ENCODE measurements around the gene PEG3. TPM values are rescaled to one million over a fixed set of nuclear protein-coding genes. Genes with fewer than 3 reads are reported as not detected.

The PEG3 gene
- total RNA-seq, 1 donor from 2014 or later: not detected

GRCh38 chr19:56869886-56870285 is 29.4 kb upstream of the PEG3 start:
- H3K4me1 ChIP-seq (ENCODE audit: insufficient read depth, low read length): no peaks in the 10 kb centered on the region
- no peak overlapping the region for H3K27ac Mint-ChIP-seq (ENCODE audit: unreplicated experiment)
- no peak for TF ChIP-seq EZH2 (IDR thresholded peaks at IDR 0.05; ENCODE audit: insufficient read depth, low read length)
- no peak for TF ChIP-seq CTCF (IDR thresholded peaks at IDR 0.05; ENCODE audit: insufficient read depth, low read depth, low read length)
- H2AFZ ChIP-seq (ENCODE audit: low read depth, low read length): no peak overlapping the region
- no peak overlapping the region for H3K4me2 ChIP-seq (ENCODE audit: low read length)
- peaks cover 8% of the 10 kb centered on the region for H3K9me3 ChIP-seq (ENCODE audit: insufficient read depth, low read depth, low read length)
- no peak overlapping the region for H3K4me3 ChIP-seq (ENCODE audit: insufficient read depth, low read depth, low read length)
- FAIRE-seq (no peak), DNase-seq (ENCODE audit: low read depth) (no peak)
- no peak overlapping the region for H3K4me3 Mint-ChIP-seq (ENCODE audit: unreplicated experiment)
- H3K4me1 Mint-ChIP-seq (ENCODE audit: low read depth, unreplicated experiment): no peaks in the 10 kb centered on the region
- no peaks in the 10 kb centered on the region for H3K36me3 Mint-ChIP-seq (ENCODE audit: low read depth, unreplicated experiment)
- no peak overlapping the region for H3K9ac ChIP-seq (ENCODE audit: low read length)
- H3K27ac ChIP-seq (ENCODE audit: low read depth, low read length): no peak overlapping the region
- peaks cover 26% of the 10 kb centered on the region for H3K9me3 Mint-ChIP-seq (ENCODE audit: unreplicated experiment)
- no peaks in the 10 kb centered on the region for H3K27me3 Mint-ChIP-seq (ENCODE audit: low read depth, unreplicated experiment)
- H3K79me2 ChIP-seq (ENCODE audit: insufficient read depth, low read length): no peaks in the 10 kb centered on the region
- no peaks in the 10 kb centered on the region for H4K20me1 ChIP-seq (ENCODE audit: insufficient read depth, low read length)
- H3K27me3 ChIP-seq (ENCODE audit: insufficient read depth, low read length): no peaks in the 10 kb centered on the region
- H3K36me3 ChIP-seq (ENCODE audit: insufficient read depth, low read length): no peaks in the 10 kb centered on the region

- Mint-ChIP-seq H3K27me3 (ENCODE audit: low read depth, unreplicated experiment) (no peaks in the 10 kb centered on the region), H3K9me3 (ENCODE audit: unreplicated experiment) (peaks cover 27% of the 10 kb centered on the region)
- no peak for TF ChIP-seq EZH2 (IDR thresholded peaks at IDR 0.05; ENCODE audit: insufficient read depth, low read length)
- TF ChIP-seq CTCF (IDR thresholded peaks at IDR 0.05; ENCODE audit: insufficient read depth, low read depth, low read length): no peak
Measured at GRCh38 chr19:56868446-56868845, 27.9 kb upstream of the PEG3 start.

GRCh38 chr19:56866538-56866937 is 26.0 kb upstream of the PEG3 start:
- FAIRE-seq (no peak), DNase-seq (ENCODE audit: low read depth) (no peak)
- Mint-ChIP-seq H3K9me3 (ENCODE audit: unreplicated experiment) (peaks cover 32% of the 10 kb centered on the region), H3K36me3 (ENCODE audit: low read depth, unreplicated experiment) (no peaks in the 10 kb centered on the region), H3K4me3 (ENCODE audit: unreplicated experiment) (no peak overlapping the region), H3K27ac (ENCODE audit: unreplicated experiment) (no peak overlapping the region), H3K4me1 (ENCODE audit: low read depth, unreplicated experiment) (no peaks in the 10 kb centered on the region), H3K27me3 (ENCODE audit: low read depth, unreplicated experiment) (no peaks in the 10 kb centered on the region)
- Histone ChIP-seq H3K4me2 (ENCODE audit: low read length) (no peak overlapping the region), H3K79me2 (ENCODE audit: insufficient read depth, low read length) (no peaks in the 10 kb centered on the region), H2AFZ (ENCODE audit: low read depth, low read length) (no peak overlapping the region), H3K4me1 (ENCODE audit: insufficient read depth, low read length) (no peaks in the 10 kb centered on the region), H3K4me3 (ENCODE audit: insufficient read depth, low read depth, low read length) (no peak overlapping the region), H3K36me3 (ENCODE audit: insufficient read depth, low read length) (no peaks in the 10 kb centered on the region), H3K9ac (ENCODE audit: low read length) (no peak overlapping the region), H3K27me3 (ENCODE audit: insufficient read depth, low read length) (no peaks in the 10 kb centered on the region), H3K9me3 (ENCODE audit: insufficient read depth, low read depth, low read length) (peaks cover 5% of the 10 kb centered on the region), H4K20me1 (ENCODE audit: insufficient read depth, low read length) (no peaks in the 10 kb centered on the region), H3K27ac (ENCODE audit: low read depth, low read length) (no peak overlapping the region)
- no peak for TF ChIP-seq CTCF (IDR thresholded peaks at IDR 0.05; ENCODE audit: insufficient read depth, low read depth, low read length)
- TF ChIP-seq EZH2 (IDR thresholded peaks at IDR 0.05; ENCODE audit: insufficient read depth, low read length): no peak

More at GRCh38 chr19:56868446-56868845, 27.9 kb upstream of the PEG3 start:
- Histone ChIP-seq H3K27ac (ENCODE audit: low read depth, low read length) (no peak overlapping the region), H3K36me3 (ENCODE audit: insufficient read depth, low read length) (no peaks in the 10 kb centered on the region), H4K20me1 (ENCODE audit: insufficient read depth, low read length) (no peaks in the 10 kb centered on the region), H3K79me2 (ENCODE audit: insufficient read depth, low read length) (no peaks in the 10 kb centered on the region), H2AFZ (ENCODE audit: low read depth, low read length) (no peak overlapping the region), H3K9me3 (ENCODE audit: insufficient read depth, low read depth, low read length) (peaks cover 11% of the 10 kb centered on the region), H3K4me3 (ENCODE audit: insufficient read depth, low read depth, low read length) (no peak overlapping the region), H3K4me2 (ENCODE audit: low read length) (no peak overlapping the region), H3K4me1 (ENCODE audit: insufficient read depth, low read length) (no peaks in the 10 kb centered on the region), H3K27me3 (ENCODE audit: insufficient read depth, low read length) (no peaks in the 10 kb centered on the region), H3K9ac (ENCODE audit: low read length) (no peak overlapping the region)
- Mint-ChIP-seq H3K4me1 (ENCODE audit: low read depth, unreplicated experiment) (no peaks in the 10 kb centered on the region), H3K36me3 (ENCODE audit: low read depth, unreplicated experiment) (no peaks in the 10 kb centered on the region), H3K4me3 (ENCODE audit: unreplicated experiment) (no peak overlapping the region), H3K27ac (ENCODE audit: unreplicated experiment) (no peak overlapping the region)
- no peak for DNase-seq (ENCODE audit: low read depth)
- FAIRE-seq: no peak

Data from astrocyte (in vitro differentiated cells and primary cell).